ENCODE data around the gene ST6GALNAC1. TPM values are rescaled to one million over a fixed set of nuclear protein-coding genes. Genes with fewer than 3 reads are reported as not detected.

The ST6GALNAC1 gene
- total RNA-seq, 2 experiments from 2014 or later = 1.8 to 2.5 TPM

DNA sequence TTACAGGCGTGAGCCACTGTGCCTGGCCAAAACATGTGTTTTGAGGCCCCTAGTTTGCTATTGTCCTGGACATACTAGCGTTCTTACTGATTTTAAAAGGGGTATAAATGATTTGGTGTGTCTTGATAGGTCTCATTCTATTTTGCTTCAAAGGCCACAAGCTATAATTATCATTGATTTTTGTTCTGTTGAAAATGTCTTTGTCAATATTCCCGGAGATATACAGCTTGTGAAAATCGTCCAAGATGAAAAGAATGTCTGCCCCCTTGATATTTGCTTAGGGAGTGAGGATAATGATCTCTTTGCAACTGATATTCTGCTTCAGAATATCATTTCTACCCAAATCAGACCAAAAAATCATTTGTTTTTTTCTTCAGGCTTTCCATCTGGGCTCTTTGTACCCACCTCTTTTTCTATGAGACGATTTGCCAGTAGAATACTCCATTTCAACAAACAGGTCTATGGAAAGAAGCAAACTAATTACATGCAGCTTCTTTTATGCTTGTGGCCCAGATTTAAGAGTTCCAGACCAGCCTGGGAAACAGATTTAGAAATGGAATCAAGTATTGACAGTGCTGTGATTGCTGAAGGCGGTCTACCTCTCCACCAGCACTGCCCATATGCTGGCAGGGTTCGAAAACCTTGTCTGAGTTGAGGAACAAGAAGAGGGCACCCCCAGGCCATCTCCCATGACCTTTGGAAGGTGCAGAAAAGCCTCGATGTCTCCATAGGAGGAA, 14.1 kb upstream of the ST6GALNAC1 start:
- Mint-ChIP-seq H3K4me3 (no peak overlapping the region), H3K27ac (no peak overlapping the region), H3K9me3 (no peaks in the 10 kb centered on the region), H3K4me1 (ENCODE audit: low read depth) (peaks cover 36% of the 10 kb centered on the region), H3K36me3 (ENCODE audit: low read depth) (no peaks in the 10 kb centered on the region), H3K27me3 (no peaks in the 10 kb centered on the region)
- ChIA-PET CTCF (interaction anchor here (1.4 kb wide), 1 partner anchor 24 kb away, joined by 3 read pairs; no protein-coding TSS in a partner anchor), POLR2A (interaction anchor here (1.3 to 1.8 kb wide), 2 partner anchors 14 to 34 kb away, joined by 5 to 7 read pairs; no protein-coding TSS in a partner anchor)
- no peak for DNase-seq
- H3K9me3 ChIP-seq (ENCODE audit: control insufficient read depth in 1 of 2, insufficient read depth in 1 of 2, low read length in 2 of 2) = no peaks in the 10 kb centered on the region
- H3K27ac ChIP-seq (ENCODE audit: low read depth in 1 of 2, low read length in 2 of 2) = no peak overlapping the region
- no peak overlapping the region for H3K4me3 ChIP-seq (ENCODE audit: low read length)
- no peaks in the 10 kb centered on the region for H3K27me3 ChIP-seq (ENCODE audit: control insufficient read depth in 1 of 2, insufficient read depth in 2 of 2, low read length in 2 of 2)
- H3K36me3 ChIP-seq (ENCODE audit: insufficient read depth, low read length) = no peaks in the 10 kb centered on the region
- TF ChIP-seq, protein P1, sequence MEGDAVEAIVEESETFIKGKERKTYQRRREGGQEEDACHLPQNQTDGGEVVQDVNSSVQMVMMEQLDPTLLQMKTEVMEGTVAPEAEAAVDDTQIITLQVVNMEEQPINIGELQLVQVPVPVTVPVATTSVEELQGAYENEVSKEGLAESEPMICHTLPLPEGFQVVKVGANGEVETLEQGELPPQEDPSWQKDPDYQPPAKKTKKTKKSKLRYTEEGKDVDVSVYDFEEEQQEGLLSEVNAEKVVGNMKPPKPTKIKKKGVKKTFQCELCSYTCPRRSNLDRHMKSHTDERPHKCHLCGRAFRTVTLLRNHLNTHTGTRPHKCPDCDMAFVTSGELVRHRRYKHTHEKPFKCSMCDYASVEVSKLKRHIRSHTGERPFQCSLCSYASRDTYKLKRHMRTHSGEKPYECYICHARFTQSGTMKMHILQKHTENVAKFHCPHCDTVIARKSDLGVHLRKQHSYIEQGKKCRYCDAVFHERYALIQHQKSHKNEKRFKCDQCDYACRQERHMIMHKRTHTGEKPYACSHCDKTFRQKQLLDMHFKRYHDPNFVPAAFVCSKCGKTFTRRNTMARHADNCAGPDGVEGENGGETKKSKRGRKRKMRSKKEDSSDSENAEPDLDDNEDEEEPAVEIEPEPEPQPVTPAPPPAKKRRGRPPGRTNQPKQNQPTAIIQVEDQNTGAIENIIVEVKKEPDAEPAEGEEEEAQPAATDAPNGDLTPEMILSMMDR (IDR thresholded peaks at IDR 0.05) = no peak
- ATAC-seq (ENCODE audit: poor library complexity) = no peak
- peaks cover 37% of the 10 kb centered on the region for H3K4me1 ChIP-seq (ENCODE audit: insufficient read depth, low read length)
- intact Hi-C loops (cut with DNase I, micrococcal nuclease) = no loop called here

DNA sequence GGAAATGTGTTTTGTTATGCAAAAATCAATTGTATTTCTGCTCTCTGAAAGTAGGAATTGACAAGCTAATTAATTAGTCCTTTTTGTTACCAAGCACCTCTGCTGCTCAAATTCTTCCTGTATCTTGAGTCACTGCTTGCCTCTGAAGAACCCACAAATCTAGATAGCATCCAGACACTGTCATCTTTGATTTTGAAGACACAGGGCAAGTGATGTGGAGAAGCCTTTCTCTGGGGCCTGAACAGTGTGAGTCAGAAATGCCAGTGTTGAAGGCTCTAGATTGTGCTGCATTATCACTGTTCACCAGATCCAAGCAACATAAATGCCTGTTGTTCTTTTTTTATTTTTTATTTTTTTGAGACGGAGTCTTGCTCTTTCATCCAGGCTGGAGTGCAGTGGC, 10.9 kb upstream of the ST6GALNAC1 start:
- Histone ChIP-seq H3K4me3 (ENCODE audit: low read length) (no peak overlapping the region), H3K4me1 (ENCODE audit: insufficient read depth, low read length) (peaks cover 17% of the 10 kb centered on the region), H3K36me3 (ENCODE audit: insufficient read depth, low read length) (no peaks in the 10 kb centered on the region), H3K9me3 (ENCODE audit: control insufficient read depth in 1 of 2, insufficient read depth in 1 of 2, low read length in 2 of 2) (no peaks in the 10 kb centered on the region), H3K27ac (ENCODE audit: low read depth in 1 of 2, low read length in 2 of 2) (no peak overlapping the region), H3K27me3 (ENCODE audit: control insufficient read depth in 1 of 2, insufficient read depth in 2 of 2, low read length in 2 of 2) (no peaks in the 10 kb centered on the region)
- intact Hi-C loops (cut with DNase I, micrococcal nuclease) = no loop called here
- CTCF ChIA-PET = no interaction called here
- no peaks in the 10 kb centered on the region for H3K36me3 Mint-ChIP-seq (ENCODE audit: low read depth)
- ATAC-seq (ENCODE audit: poor library complexity) (no peak), DNase-seq (peak in 1 of 14 experiments; percentile 20)
- POLR2A ChIA-PET = no interaction called here
- no peak overlapping the region for H3K4me3 Mint-ChIP-seq
- peaks cover 10% of the 10 kb centered on the region for H3K27me3 Mint-ChIP-seq
- TF ChIP-seq, protein P1 (IDR thresholded peaks at IDR 0.05) = no peak
- H3K4me1 Mint-ChIP-seq (ENCODE audit: low read depth) = peaks cover 17% of the 10 kb centered on the region
- H3K9me3 Mint-ChIP-seq = no peaks in the 10 kb centered on the region
- no peak overlapping the region for H3K27ac Mint-ChIP-seq

DNA sequence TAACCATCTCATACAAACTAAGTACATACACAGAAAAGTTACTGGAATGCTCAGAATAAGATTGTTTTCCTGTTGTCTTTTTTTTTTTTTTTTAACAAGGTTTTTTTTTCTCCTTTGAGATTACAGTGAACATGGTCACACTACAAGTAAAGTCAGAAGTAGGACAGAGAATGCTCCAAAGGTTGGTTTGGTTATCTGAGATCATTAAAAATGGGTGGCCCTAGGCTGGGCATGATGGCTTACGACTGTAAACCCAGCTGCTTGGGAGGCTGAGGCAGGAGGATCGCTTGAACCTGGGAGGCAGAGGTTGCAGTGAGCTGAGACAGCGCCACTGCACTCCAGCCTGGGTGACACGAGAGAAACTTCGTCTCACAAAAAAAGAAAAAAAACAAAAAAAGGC, 6.9 kb upstream of the ST6GALNAC1 start:
- H3K27me3 Mint-ChIP-seq = peaks cover 10% of the 10 kb centered on the region
- peaks cover under 1% of the 10 kb centered on the region for H3K4me1 Mint-ChIP-seq (ENCODE audit: low read depth)
- H3K36me3 Mint-ChIP-seq (ENCODE audit: low read depth) = no peaks in the 10 kb centered on the region
- no peak overlapping the region for H3K4me3 Mint-ChIP-seq
- ChIA-PET POLR2A (no interaction called here), CTCF (interaction anchor here (1.2 kb wide), 1 partner anchor 26 kb away, joined by 3 read pairs; no protein-coding TSS in a partner anchor)
- intact Hi-C loops (cut with DNase I, micrococcal nuclease) = no loop called here
- no peak overlapping the region for H3K27ac Mint-ChIP-seq
- H3K27ac ChIP-seq (ENCODE audit: low read depth in 1 of 2, low read length in 2 of 2) = no peak overlapping the region
- H3K4me1 ChIP-seq (ENCODE audit: insufficient read depth, low read length) = peaks cover 7% of the 10 kb centered on the region
- H3K9me3 Mint-ChIP-seq = peaks cover 3% of the 10 kb centered on the region
- H3K27me3 ChIP-seq (ENCODE audit: control insufficient read depth in 1 of 2, insufficient read depth in 2 of 2, low read length in 2 of 2) = no peaks in the 10 kb centered on the region
- peaks cover 0 to 3% of the 10 kb centered on the region in 2 experiments for H3K9me3 ChIP-seq (ENCODE audit: control insufficient read depth in 1 of 2, insufficient read depth in 1 of 2, low read length in 2 of 2)
- TF ChIP-seq, protein P1 (IDR thresholded peaks at IDR 0.05) = no peak
- H3K36me3 ChIP-seq (ENCODE audit: insufficient read depth, low read length) = no peaks in the 10 kb centered on the region
- ATAC-seq (ENCODE audit: poor library complexity) (no peak), DNase-seq (no peak)
- no peak overlapping the region for H3K4me3 ChIP-seq (ENCODE audit: low read length)

All from CD4-positive, alpha-beta T cell (primary cell).